ENCODE data around the gene KANTR.
A peak's percentile ranks its signal among the peaks of the same experiment; 100 is the strongest.

The KANTR gene

DNA sequence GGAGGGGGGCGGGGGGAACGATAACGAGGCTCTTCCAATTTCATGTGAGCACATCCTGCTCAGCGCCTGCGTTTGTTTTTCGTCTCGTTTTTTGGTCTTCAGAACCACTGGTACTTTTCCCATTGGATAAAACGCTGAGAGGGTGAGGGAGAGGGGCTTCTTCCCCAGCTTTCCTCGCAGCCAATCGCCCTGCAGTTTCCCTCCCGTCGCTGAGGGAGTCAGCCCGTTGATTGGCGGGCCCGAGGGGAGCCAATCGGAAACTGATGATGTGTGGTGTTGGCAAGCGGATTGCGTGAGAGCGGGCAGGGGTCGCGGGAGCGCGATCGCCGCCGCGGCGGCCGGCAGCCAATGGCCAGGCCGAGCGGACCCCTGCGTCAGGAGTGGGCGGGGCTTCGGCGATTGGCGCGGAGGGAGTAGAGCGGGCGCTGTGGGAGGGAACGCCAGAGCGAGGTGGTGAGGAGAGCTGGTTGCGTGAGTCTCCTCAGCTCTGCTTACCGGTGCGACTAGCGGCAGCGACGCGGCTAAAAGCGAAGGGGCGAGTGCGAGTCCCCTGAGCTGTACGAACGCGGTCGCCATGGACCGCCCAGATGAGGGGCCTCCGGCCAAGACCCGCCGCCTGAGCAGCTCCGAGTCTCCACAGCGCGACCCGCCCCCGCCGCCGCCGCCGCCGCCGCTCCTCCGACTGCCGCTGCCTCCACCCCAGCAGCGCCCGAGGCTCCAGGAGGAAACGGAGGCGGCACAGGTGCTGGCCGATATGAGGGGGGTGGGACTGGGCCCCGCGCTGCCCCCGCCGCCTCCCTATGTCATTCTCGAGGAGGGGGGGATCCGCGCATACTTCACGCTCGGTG is 11.8 kb upstream of the KANTR start, which contains the start of gene TSPYL2:
Gene TSPYL2, plus strand, starts transcription at position 443 of the 848 bp plus-strand sequence. Its CDS starts 132 bp downstream, at position 575.
- peak; percentile 94 for DNase-seq (ENCODE audit: low spot score)

DNA sequence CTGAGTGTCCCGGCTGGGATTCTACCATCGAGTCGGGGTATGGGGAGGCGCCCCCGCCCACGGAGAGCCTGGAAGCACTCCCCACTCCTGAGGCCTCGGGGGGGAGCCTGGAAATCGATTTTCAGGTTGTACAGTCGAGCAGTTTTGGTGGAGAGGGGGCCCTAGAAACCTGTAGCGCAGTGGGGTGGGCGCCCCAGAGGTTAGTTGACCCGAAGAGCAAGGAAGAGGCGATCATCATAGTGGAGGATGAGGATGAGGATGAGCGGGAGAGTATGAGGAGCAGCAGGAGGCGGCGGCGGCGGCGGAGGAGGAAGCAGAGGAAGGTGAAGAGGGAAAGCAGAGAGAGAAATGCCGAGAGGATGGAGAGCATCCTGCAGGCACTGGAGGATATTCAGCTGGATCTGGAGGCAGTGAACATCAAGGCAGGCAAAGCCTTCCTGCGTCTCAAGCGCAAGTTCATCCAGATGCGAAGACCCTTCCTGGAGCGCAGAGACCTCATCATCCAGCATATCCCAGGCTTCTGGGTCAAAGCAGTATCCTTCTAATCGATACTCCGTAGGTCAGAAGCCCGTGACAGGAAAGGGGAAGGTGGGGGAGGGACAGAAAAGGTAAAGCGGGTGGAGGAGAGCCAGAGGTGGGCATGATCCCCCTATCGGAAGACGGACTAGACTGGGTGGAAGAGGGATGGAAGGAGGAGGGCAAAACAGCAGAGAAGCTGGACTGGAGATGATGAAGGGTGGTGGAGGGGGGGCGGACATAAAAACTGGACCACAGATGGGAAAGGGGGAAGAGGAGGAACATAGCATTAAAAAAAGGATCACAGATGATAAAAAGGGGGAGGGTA is 10.9 kb upstream of the KANTR start:
- no peak for DNase-seq (ENCODE audit: low spot score)

DNA sequence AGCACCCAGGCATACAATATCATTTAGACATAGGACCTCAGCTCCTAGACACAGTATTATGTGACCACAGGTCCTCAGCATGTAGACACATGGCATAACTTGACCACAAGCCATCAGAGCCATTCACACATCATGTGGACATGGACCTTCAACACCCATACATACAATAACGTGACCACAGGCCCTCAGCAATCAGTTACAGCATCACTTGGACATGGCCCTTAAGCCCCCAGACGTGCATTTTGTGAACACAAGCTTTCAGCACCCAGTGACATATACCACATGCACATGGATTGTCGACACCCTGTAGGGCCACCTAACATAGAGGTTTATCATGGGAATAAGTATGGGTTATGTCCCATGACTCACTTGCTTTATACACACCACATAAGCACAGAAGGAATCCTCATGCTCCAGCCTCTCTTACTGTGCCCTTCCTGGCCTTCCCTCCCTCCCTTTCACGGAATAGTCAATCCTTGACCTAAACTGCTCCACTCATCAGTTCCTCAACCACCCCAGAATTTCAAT is 9.8 kb upstream of the KANTR start:
- DNase-seq (ENCODE audit: low spot score), result no peak

DNA sequence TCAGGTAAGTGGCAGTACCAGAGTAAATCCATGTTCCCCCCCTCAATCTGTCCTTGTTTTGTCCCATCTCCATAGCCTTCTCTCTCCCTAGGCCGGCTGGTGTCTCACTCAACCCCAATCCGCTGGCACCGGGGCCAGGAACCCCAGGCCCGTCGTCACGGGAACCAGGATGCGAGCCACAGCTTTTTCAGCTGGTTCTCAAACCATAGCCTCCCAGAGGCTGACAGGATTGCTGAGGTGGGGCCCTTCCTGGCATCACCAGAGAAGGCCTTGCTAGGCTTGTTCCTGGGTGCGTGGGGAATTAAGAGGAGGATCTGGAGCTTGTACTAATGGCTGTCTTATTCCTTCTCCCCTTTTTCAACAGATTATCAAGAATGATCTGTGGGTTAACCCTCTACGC is 9.1 kb upstream of the KANTR start:
- DNase-seq (ENCODE audit: low spot score), result no peak

DNA sequence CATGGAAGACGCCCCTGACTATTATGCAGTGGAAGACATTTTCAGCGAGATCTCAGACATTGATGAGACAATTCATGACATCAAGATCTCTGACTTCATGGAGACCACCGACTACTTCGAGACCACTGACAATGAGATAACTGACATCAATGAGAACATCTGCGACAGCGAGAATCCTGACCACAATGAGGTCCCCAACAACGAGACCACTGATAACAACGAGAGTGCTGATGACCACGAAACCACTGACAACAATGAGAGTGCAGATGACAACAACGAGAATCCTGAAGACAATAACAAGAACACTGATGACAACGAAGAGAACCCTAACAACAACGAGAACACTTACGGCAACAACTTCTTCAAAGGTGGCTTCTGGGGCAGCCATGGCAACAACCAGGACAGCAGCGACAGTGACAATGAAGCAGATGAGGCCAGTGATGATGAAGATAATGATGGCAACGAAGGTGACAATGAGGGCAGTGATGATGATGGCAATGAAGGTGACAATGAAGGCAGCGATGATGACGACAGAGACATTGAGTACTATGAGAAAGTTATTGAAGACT is 8.2 kb upstream of the KANTR start:
- no peak for DNase-seq (ENCODE audit: low spot score)

DNA sequence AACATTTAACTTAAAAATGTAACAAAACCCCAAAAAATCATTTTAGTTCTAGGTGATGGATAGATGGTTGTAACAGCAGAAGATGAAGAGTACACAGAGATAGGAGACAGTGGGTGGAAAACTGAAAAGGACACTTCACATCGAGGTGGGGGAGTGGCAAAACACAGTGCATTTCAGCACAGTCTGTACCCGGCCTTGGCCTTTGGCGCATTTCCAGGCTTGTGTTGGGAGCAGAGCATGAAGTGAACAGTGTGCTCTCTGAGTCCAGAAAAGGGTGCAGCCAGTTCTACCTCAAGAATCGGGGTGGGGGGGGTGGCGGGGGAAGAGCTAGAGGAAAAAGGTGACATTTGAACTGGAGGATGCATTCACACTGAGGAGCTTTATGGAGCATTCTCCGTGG is 7.5 kb upstream of the KANTR start:
- no peak for DNase-seq (ENCODE audit: low spot score)

DNA sequence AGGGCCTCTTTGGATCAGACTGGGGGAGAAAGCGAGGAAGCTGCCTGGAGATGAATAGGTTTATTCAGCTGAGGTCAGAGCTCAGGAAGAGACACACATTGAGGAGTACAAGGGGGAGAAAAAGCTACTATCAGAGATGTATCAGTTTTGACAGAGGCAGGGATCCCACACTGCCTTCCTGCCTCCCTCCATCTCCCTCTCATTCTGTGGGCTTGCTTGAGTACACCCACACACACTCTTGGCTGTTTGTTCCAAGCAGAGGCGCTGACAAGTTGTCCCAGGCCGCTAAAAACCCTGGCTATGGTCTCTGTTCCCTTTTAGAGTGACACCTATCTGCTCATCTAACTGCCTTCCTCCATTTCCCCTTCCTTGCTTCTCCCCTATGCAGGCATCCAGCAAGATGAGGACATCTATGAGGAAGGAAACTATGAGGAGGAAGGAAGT is 6.5 kb upstream of the KANTR start:
- no peak for DNase-seq (ENCODE audit: low spot score)

DNA sequence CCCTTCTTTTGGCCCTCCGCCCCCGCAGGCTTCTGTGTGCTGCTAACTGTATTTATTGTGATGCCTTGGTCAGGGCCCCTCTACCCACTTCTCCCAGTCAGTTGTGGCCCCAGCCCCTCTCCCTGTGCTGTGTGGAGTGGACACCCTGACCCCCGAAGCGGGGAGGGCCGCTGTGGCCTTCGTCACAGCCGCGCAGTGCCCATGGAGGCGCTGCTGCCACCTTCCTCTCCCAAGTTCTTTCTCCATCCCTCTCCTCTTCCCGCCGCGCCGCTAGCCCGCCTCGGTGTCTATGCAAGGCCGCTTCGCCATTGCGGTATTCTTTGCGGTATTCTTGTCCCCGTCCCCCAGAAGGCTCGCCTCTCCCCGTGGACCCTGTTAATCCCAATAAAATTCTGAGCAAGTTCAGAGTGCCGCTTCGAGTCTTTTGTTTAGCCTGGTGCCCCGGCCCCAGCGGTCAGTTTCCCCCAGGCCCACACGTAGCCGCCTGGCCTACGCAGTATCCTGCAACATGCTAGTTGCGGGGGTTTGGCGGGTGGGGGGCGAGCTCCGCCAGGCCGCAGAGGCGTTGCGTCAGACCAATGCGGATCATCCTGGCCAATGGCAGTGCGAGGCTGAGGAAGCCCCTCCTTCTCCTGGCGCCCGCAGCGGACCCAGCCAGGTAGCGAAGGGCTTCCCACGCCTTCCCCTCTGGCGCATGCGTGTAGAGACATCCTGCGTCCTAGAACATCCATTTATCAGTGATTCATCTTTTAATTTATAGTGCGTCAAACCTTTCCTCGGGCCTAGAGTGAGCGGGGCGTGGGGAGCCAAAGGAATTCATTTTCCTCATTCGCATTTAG is 5.6 kb upstream of the KANTR start:
- DNase-seq (ENCODE audit: low spot score), result peak; percentile 86

DNA sequence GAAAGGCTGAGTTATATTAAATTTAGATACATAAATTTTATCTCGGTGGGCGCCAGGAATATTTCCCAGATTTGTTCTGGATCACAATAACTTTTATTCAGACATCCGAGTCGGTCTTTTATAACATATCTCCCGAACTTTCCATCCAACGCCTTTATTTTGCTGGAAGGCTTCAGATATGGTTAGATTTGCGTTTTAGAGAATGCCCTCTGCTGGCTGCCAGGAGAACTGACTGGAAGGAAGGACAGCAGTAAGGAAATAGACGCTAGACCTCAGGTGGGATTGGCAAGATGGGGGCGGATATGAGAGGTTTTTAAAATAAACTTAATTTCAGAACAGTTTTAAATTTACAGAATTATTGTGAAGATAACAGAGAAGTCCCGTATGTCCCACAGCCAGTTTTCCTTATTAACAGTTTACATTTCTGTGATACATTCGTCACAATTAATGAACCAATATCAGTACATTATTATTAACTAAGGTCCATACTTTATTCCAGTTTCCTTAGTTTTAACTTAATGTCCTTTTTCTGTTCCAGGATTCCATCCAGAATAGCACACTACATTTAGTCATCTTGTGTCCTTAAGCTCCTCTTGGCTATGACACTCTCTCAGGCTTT is 4.6 kb upstream of the KANTR start:
- DNase-seq (ENCODE audit: low spot score), result peak; percentile 65

DNA sequence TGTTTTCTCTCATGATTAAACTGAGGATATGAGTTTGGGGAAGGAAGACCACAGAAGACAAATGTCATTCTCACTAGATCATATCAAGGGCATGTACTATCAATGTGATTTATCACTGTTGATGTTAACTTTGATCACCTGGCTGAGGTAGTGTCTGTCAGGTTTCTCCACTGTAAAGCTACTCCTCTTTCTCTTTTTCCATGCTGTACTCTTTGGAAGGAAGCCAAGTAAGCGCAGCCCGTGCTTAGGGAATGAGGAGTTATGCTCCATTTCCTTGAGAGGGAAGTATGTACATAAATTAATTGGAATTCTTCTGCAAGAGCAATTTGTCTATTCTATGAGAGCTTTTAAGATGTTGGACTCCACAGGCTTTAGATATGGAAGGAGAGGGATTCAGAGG is 4.0 kb upstream of the KANTR start:
- no peak for DNase-seq (ENCODE audit: low spot score)

DNA sequence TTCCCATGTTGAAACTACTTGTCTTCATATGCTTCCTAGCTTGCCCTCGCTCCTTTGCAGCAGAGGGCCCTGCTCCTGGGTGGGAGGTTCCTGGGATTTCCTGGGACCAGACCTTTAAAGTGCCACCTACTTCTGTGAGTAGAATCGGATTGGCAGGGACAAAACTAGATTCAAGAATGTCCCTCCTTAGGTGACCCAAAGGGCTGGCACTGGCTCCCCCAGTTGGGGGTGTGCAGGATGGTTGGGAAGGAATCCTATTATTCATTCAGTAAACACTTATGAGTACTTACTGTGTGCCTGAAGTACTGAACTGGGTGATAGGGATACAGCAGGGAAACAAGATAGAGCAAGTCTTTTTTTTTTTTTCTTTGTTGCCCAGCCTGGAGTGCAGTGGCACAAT is 2.6 kb upstream of the KANTR start:
- DNase-seq (ENCODE audit: low spot score), result no peak

DNA sequence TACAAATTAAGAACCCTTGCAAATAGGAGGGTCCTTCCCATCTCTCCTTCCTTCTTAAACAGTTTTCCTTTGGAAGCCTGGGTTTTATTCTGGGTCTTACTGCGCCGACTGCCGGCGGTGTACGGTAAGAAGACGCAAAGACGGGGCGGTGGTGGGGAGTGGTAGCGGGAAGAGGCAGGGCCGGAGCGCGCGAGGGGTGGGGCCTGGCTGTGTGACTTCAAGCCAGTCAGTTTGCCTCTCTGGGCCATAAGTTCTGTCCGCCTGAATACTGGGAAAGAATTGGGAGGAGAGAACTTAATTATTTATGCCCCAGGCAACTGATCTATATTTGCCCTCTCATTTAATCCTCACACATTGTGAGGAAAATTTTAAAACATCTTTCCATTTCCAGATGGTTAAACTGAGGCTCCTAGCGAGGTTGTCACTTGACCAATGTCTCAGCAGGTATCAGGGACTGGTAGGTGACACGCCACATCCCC is 726 bp upstream of the KANTR start:
- DNase-seq (ENCODE audit: low spot score), result peak; percentile 73

DNA sequence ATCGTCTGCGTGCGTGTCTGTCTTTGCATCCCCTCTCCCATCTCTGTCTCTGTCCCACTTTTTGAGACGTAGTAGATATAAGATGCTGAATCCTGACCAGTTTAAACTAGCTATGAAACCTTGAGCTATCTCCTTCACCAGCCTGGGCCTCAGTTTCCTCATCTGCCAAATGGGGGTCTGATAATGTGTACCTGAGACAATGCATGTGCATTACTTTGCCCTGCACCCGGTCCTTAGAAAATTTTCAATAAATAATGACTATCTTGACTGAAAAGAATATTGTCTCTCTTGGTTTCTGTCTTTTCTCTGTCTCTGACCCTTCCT is 602 bp downstream of the KANTR start:
- DNase-seq (ENCODE audit: low spot score), result no peak

DNA sequence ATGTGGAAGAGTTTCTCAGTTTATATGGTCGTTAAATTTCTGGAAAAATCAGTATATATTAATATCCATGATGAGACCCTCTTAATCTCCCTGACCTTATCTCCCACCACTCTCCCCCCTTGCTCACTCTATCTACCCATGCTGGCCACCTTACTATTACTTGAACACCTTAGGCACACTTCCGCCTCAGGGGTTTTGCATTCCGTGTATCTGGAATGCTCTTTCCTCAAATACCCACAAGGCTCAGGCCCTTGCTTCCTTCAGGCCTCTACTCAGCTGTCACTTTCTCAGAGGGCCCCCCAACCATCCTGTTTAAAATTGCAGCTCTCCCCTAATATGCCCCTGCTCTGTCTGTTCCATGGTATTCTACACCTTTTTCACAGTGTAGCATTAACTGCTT is 1.9 kb downstream of the KANTR start:
- DNase-seq (ENCODE audit: low spot score), result no peak

DNA sequence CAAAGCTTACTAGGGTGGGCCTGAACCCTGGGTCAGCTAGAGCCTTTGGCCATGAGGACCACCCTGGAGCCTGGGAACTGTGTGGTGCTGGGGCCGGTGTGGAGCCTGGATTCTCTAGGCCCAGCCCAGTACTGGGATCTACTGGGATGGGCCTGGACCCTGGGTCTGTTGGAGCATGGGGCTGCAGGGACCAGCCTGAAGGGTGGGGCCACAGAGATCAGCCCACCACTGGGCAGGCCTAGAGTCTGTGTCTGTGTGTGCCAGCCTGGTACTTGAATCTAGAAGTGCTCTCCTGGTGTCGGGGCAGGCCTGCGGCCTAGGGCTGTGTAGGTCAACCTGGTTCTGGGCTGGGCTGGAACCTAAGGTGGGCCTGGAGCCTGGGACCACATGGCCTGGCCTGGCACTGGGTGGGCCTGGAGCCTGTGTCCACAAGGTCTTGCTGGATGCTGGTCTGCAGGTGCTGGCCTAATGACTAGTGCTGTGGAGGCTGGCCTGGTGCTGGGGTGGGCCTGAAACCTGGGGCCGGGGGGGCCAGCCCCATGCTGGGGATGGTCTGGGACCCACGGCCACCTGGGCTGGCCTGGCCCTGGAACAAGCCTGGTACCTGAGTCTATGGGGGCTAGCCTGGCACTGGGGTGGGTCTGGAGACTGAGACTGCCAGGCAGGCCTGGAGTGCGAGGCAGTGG is 21.1 kb downstream of the KANTR start:
- no peak for DNase-seq (ENCODE audit: low spot score)

DNA sequence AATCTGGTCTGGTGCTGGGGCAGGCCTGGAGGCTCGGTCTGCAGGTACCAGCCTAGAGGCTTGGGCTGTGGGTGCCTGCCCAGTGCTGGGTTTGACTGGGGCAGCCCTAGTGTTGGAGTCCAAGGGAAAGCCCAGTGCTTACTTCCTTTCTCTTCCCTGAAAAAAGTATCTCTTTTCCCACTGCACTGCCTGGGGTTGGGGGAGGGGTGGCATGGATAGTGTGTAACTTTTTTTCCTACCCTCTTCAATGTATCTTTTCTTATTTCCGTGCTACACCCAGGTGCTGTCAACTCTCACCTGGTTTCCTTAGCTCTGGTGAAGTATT is 21.6 kb downstream of the KANTR start:
- DNase-seq (ENCODE audit: low spot score), result no peak

DNA sequence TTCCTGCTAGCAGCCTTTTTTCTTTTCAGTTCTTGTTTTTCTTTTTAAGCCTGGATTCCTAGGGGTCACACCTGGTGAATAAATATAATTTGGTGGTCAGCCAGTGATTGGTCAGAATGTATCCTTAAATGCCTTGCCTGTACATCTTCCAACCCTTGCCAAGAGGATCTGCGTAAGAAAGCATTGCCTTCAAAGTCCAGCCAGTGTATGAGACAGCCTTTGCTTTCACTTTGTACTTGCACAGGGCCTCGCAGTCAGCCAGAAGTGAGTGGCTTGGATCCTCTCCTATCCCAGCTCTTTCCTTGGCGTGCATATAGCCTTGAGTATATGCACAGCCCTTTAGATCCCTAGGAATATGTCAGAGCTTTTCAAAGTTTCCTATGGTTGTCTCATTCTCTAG is 22.2 kb downstream of the KANTR start:
- no peak for DNase-seq (ENCODE audit: low spot score)

DNA sequence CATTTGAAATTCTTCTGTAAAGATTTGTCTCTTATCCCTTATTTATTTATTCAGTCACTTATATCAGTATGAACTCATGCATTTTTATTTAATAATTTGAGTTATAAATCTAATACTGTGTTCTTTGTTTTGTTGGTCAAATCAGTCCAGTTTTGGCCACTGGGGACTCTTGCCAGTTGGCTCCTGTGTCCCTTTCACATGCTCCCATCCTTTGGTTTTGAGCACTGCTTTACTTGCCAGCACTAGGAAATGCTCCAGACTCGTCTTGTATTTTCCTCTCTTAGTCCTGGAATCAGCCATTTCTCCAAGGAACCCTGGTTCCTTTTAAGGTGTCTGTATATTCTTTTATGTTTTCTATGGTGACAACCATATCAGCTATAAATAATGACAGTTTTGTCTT is 28.1 kb downstream of the KANTR start:
- no peak for DNase-seq (ENCODE audit: low spot score)

DNA sequence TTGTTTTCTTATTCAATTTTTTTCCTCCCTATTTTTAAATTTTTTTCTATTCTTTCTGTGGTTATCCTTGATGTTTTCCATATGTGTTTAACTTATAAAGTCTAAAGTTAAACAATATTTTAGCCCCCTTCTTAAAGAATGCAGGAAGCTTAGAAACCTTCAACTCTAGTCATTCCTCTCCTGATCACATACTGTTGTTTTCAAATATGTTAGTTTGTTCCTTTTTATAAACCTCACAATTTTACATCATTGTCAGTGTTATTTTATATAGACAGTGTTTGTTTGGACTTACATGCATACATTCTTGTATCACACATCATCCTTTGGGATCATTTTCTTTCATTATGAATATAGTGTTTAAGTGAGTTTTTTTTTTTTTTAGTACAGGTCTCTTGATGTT is 31.6 kb downstream of the KANTR start:
- no peak for DNase-seq (ENCODE audit: low spot score)

DNA sequence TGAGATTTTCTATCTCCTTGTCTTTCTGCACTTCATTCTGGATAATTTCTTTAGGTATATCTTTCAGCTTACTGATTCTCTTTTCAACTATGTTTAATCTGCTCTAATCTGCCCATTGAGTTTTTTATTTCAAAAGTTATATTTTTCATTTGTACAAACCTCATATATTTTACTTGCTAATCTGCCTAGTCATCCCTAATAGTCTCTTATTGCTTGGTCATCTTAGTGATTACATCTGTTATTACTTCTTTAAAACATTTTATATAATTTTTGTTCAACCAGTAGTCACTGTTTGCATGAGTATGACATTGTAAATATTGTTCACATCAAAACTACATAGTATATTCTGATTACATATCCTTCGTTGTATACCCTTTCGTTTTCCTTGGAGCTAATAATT is 32.4 kb downstream of the KANTR start:
- DNase-seq (ENCODE audit: low spot score), result no peak
